GM23338 (cell line): ENCODE results near the gene TPM3. TPM values are rescaled to one million over a fixed set of nuclear protein-coding genes. Genes with fewer than 3 reads are reported as not detected.

Experiments
- ATAC-seq: fragments of 200-7000 bp; cut with Tn5 transposase; 3 replicates; pipeline ENCODE4 v1.9.1; 2020
- DNase-seq: peaks from one replicate; pipeline ENCODE4 v3.0.0-alpha.2; 2015; ENCODE audit warnings: low spot score
- H2AFZ ChIP-seq: fragments of 200-600 bp; sonication (generic); 2 replicates; pipeline ENCODE4 v1.8.0; 2016; ENCODE audit warnings: antibody characterized with exemption, mild to moderate bottlenecking, moderate library complexity
- H3F3A ChIP-seq: fragments of 200-600 bp; sonication (generic); replicated peaks from 2 replicates; pipeline ENCODE4 v1.8.0; 2017; ENCODE audit warnings: antibody characterized with exemption, mixed run types, low read depth
- H3K27ac ChIP-seq: fragments of 200-600 bp; sonication (generic); 2 replicates; pipeline ENCODE4 v1.6.1; 2016; ENCODE audit warnings: low read depth
- H3K27me3 ChIP-seq: fragments of 200-600 bp; sonication (generic); 2 replicates; pipeline ENCODE4 v1.8.0; 2016; ENCODE audit warnings: mild to moderate bottlenecking, mixed run types, moderate library complexity; ENCODE audit not compliant: insufficient read depth
- H3K36me3 ChIP-seq: fragments of 200-600 bp; sonication (generic); 2 replicates; pipeline ENCODE4 v1.8.0; 2016; ENCODE audit warnings: mild to moderate bottlenecking; ENCODE audit not compliant: insufficient read depth
- H3K4me1 ChIP-seq: fragments of 200-600 bp; sonication (generic); 2 replicates; pipeline ENCODE4 v1.8.0; 2016; ENCODE audit warnings: mild to moderate bottlenecking, moderate library complexity; ENCODE audit not compliant: insufficient read depth
- H3K4me2 ChIP-seq: fragments of 200-600 bp; sonication (generic); 2 replicates; pipeline ENCODE4 v1.7.1; 2017; ENCODE audit warnings: mixed run types
- H3K4me3 ChIP-seq: fragments of 200-600 bp; sonication (generic); 2 replicates; pipeline ENCODE4 v1.6.1; 2016; ENCODE audit warnings: mixed run types
- H3K79me2 ChIP-seq: fragments of 200-600 bp; sonication (generic); replicated peaks from 2 replicates; pipeline ENCODE4 v1.8.0; 2017; ENCODE audit warnings: mild to moderate bottlenecking; ENCODE audit not compliant: insufficient read depth
- H3K9me2 ChIP-seq: fragments of 200-600 bp; sonication (generic); 2 replicates; pipeline ENCODE4 v1.8.0; 2017; ENCODE audit not compliant: insufficient read depth
- H4K20me1 ChIP-seq: fragments of 200-600 bp; sonication (generic); replicated peaks from 2 replicates; pipeline ENCODE4 v1.8.0; 2017; ENCODE audit warnings: mild to moderate bottlenecking; ENCODE audit not compliant: insufficient read depth
- H3K27ac Mint-ChIP-seq: 2 replicates; pipeline ENCODE4 v1.8.0; 2020; ENCODE audit warnings: inconsistent platforms, mild to moderate bottlenecking, moderate library complexity, mixed read lengths
- H3K27me3 Mint-ChIP-seq: 3 replicates; pipeline ENCODE4 v1.8.0; 2022; ENCODE audit warnings: low read depth, mild to moderate bottlenecking, moderate library complexity, mixed read lengths, inconsistent platforms; ENCODE audit not compliant: insufficient read depth, poor library complexity
- H3K36me3 Mint-ChIP-seq: 3 replicates; pipeline ENCODE4 v1.8.0; 2021; ENCODE audit warnings: low read depth, mild to moderate bottlenecking, inconsistent platforms, moderate library complexity, mixed read lengths
- H3K4me1 Mint-ChIP-seq: 3 replicates; pipeline ENCODE4 v1.8.0; 2020; ENCODE audit warnings: mild to moderate bottlenecking, inconsistent platforms, mixed read lengths
- H3K4me3 Mint-ChIP-seq: 3 replicates; pipeline ENCODE4 v1.8.0; 2021; ENCODE audit warnings: moderate library complexity, mild to moderate bottlenecking, inconsistent platforms, mixed read lengths
- H3K9me3 Mint-ChIP-seq: 3 replicates; pipeline ENCODE4 v1.8.0; 2020; ENCODE audit warnings: moderate library complexity, mild to moderate bottlenecking, inconsistent platforms, mixed read lengths
- CREB1 ChIP-seq: fragments of 250-450 bp; sonication (Bioruptor Pico); IDR thresholded peaks from 2 replicates; pipeline ENCODE4 v1.5.0; 2020; ENCODE audit warnings: low read depth, mild to moderate bottlenecking, moderate library complexity
- CTCF ChIP-seq, 2 experiments: fragments of 200-600 bp in 1 of 2; sonication (generic) in 1 of 2; conservative IDR thresholded peaks; 2 replicates each; pipeline versions ENCODE4 v1.5.1 to v1.6.1; 2016 to 2017; ENCODE audit warnings: antibody characterized with exemption in 2 of 2, low read depth in 2 of 2, mild to moderate bottlenecking in 2 of 2, moderate library complexity in 1 of 2
- ETS1 ChIP-seq: IDR thresholded peaks from 2 replicates; pipeline ENCODE4 v1.6.1; 2016; ENCODE audit warnings: antibody characterized with exemption
- EZH2 ChIP-seq: fragments of 200-600 bp; sonication (generic); IDR thresholded peaks from one replicate; pipeline ENCODE4 v1.8.0; 2017; ENCODE audit warnings: antibody characterized with exemption, mild to moderate bottlenecking, low read depth; ENCODE audit not compliant: unreplicated experiment
- JUNB ChIP-seq: IDR thresholded peaks from one replicate; pipeline ENCODE4 v1.6.1; 2016; ENCODE audit warnings: antibody characterized with exemption; ENCODE audit not compliant: unreplicated experiment
- NANOG ChIP-seq: IDR thresholded peaks from 2 replicates; pipeline ENCODE4 v1.6.1; 2016; ENCODE audit warnings: antibody characterized with exemption, borderline replicate concordance
- STAT1 ChIP-seq: IDR thresholded peaks from one replicate; pipeline ENCODE4 v1.6.1; 2016; ENCODE audit warnings: antibody characterized with exemption; ENCODE audit not compliant: unreplicated experiment
- ZNF114 ChIP-seq: fragments of 250-450 bp; sonication (Bioruptor Pico); IDR thresholded peaks from 2 replicates; pipeline ENCODE4 v1.5.0; 2020; ENCODE audit warnings: mild to moderate bottlenecking, moderate library complexity
- ZNF331 ChIP-seq: fragments of 250-450 bp; sonication (Bioruptor Pico); IDR thresholded peaks from 2 replicates; pipeline ENCODE4 v1.5.0; 2020; ENCODE audit warnings: low read depth, mild to moderate bottlenecking, moderate library complexity
- ZNF462 ChIP-seq: fragments of 250-450 bp; sonication (Bioruptor Pico); IDR thresholded peaks from 2 replicates; pipeline ENCODE4 v1.5.0; 2020; ENCODE audit warnings: mild to moderate bottlenecking, moderate library complexity
- polyA plus RNA-seq: library from polyadenylated mRNA; unstranded; fragments of >200 nt; fragmentation: Nextera tagmentation; extraction: Ambion mirVana; gene quantifications from 2 replicates; pipeline ENCODE4 v1.2.1, GENCODE V29; 2016
- total RNA-seq: library from RNA; depleted of rRNA; stranded (reverse); fragments of >200 nt; shearing (Covaris generic); gene quantifications from 2 replicates; pipeline ENCODE4 v1.2.3, GENCODE V29; 2014

Gene TPM3
- total and polyA plus RNA-seq, 2 experiments from 2014 or later, result 544 to 747 TPM

- TF ChIP-seq NANOG, result no peak
- TF ChIP-seq ZNF114, result no peak
- no peak for TF ChIP-seq JUNB
- no peak for TF ChIP-seq CTCF (conservative IDR thresholded peaks at IDR 0.05; ENCODE audit: low read depth in 2 of 2)
- no peak for TF ChIP-seq ETS1
- no peak for TF ChIP-seq ZNF462 (CRISPR knock-in tag)
- TF ChIP-seq ZNF331 (CRISPR knock-in tag), result no peak
- no peak for TF ChIP-seq STAT1
- no peak for TF ChIP-seq CREB1 (CRISPR knock-in tag)
- TF ChIP-seq EZH2, result no peak
- ATAC-seq, result no peak
Observed at GRCh38 chr1:154151311-154151710, 40.6 kb downstream of the TPM3 start.

More at GRCh38 chr1:154151311-154151710, 40.6 kb downstream of the TPM3 start:
- Mint-ChIP-seq H3K4me1 (peaks cover 12% of the 10 kb centered on the region; the same call in 2 of the 3 replicates), H3K36me3 (peaks cover 5% of the 10 kb centered on the region; the same call in 2 of the 3 replicates), H3K9me3 (no peaks in the 10 kb centered on the region), H3K27ac (no peak overlapping the region), H3K4me3 (no peak overlapping the region), H3K27me3 (peaks cover 4% of the 10 kb centered on the region)
- no peak for DNase-seq
- H3K36me3 ChIP-seq, result peaks cover 9% of the 10 kb centered on the region; the same call in 1 of the 2 replicates
- no peaks in the 10 kb centered on the region for H3K27me3 ChIP-seq
- no peak overlapping the region for H3K4me3 ChIP-seq
- peaks cover 18% of the 10 kb centered on the region; the same call in 1 of the 2 replicates for H3F3A ChIP-seq
- peaks cover 11% of the 10 kb centered on the region for H3K4me1 ChIP-seq
- no peak overlapping the region for H3K4me2 ChIP-seq
- no peaks in the 10 kb centered on the region; the same call in 1 of the 2 replicates for H4K20me1 ChIP-seq
- H3K9me2 ChIP-seq, result no peaks in the 10 kb centered on the region
- H2AFZ ChIP-seq, result no peak overlapping the region
- H3K27ac ChIP-seq, result no peak overlapping the region
- H3K79me2 ChIP-seq, result no peaks in the 10 kb centered on the region
